GM19468 (cell line): Measurements from ENCODE around the gene C1orf159.
"Not testable (repeated sequence)": the region's sequence is repeated elsewhere in the genome, so short reads cannot be mapped to it uniquely, and the experiment has no call there.

Experiments
- ATAC-seq: cut with Tn5 transposase; IDR thresholded peaks from one replicate; pipeline ENCODE4 v1.9.1; 2021; ENCODE audit warnings: mild to moderate bottlenecking, moderate library complexity, moderate number of reproducible peaks; ENCODE audit not compliant: unreplicated experiment; ENCODE audit errors: extremely low read depth

C1orf159 gene

GRCh38 chr1:1115786-1116700 is at the start of gene C1orf159:
Gene C1orf159, minus strand, starts transcription at chr1:1116089. Its CDS starts 24,546 bp downstream, at chr1:1091543.
- peak; percentile 80 for ATAC-seq

GRCh38 chr1:1165485-1165884 is 49.6 kb upstream of the C1orf159 start:
- ATAC-seq: no peak

GRCh38 chr1:1164701-1165451 is 49.0 kb upstream of the C1orf159 start:
- no peak for ATAC-seq

GRCh38 chr1:1164361-1164700 is 48.4 kb upstream of the C1orf159 start:
- ATAC-seq: no peak

DNA sequence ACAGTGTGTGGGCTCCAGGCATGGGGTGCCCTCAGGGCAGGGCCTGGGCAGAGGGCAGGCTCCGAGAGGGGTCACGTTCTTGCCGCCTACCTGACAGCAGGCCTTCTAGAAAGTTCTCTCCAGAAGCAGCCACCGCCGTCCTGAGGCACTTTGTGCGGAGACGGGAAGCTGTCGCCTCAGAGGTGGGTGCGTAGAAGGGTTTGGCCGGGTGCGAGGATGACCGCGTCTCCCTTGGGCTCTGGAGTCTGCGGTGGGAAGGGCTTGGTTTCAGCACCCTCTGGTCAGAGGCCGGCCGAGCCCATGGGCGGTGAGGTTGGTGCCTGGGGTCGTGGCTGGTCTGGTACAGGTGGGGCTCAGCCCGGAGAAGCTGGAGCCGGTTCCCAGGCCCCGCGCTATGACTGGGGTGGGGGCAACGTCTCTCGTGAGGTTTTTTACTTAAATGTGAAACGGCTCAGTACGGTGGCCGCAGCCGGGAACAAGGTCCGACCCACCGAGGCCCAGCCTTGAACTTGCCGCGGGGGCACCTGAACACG is 47.7 kb upstream of the C1orf159 start:
- ATAC-seq: no peak

DNA sequence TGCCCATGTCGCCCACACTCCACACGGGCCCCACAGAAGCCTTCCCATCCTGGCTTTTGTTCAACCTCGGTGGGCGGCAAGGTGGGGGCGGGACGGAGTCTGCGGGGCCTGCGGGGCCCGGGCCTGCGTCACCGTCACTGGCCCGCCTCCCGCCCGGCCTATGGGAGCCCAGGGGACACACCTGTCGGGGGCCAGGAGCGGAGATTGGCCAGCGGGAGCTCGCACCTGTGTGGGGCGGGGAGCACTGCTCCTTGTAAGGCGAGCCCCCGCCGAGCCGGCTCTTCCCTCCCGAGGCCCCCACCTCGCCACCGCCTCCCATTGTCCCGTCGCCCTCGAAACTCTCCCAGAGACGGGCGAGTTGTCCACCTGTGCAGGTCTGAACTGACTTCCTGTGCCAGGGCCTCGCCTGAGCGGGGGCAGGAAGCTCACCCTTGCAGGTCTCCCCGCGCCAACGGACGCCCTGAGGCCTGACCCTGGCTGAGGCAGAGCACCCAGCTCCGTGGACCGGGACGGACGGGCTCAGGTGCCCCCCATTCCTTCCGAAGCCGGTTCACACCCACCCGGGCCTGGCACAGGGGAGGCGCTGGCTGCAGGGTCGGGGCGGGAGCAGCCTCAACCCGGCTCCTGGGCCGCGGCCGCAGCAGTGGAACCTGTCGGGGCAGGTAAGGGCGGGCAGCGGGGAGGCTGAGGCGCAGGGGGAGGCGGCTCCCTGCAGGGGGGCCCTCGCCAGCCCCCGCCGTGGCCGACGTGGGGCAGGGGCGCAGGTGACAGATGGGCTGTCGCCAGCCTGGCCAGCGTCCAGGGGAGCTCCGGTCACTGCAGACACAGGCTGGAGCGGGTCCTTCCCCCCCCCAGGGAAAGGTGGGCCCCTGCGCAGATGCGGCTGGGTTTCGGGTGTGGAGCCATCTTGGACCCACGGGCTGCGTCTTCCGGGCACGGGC is 47.0 kb upstream of the C1orf159 start:
- no peak for ATAC-seq

DNA sequence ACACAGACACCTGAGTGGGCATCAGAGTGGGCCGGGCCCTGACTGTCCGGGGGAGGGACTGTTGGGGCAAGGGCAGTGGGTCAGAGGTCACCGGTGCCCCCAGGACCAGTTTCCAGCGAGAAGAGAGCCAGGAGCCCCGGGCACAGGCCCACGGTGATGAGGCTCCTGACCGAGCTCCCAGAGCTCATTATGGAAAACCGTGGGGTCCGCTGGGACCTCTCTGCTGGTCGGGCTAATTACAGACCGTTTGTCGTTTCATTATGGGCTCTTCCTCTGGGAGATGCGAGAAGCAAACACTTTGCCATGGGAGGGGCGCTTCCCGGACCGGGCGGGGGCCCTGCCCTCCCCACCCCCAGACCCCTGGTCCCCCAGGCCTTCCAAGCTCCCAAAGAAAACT is 45.8 kb upstream of the C1orf159 start:
- ATAC-seq: no peak

- no peak for ATAC-seq
Observed at GRCh38 chr1:1161078-1161682, 45.3 kb upstream of the C1orf159 start.

GRCh38 chr1:1160281-1160930 is 44.5 kb upstream of the C1orf159 start:
- ATAC-seq: no peak

DNA sequence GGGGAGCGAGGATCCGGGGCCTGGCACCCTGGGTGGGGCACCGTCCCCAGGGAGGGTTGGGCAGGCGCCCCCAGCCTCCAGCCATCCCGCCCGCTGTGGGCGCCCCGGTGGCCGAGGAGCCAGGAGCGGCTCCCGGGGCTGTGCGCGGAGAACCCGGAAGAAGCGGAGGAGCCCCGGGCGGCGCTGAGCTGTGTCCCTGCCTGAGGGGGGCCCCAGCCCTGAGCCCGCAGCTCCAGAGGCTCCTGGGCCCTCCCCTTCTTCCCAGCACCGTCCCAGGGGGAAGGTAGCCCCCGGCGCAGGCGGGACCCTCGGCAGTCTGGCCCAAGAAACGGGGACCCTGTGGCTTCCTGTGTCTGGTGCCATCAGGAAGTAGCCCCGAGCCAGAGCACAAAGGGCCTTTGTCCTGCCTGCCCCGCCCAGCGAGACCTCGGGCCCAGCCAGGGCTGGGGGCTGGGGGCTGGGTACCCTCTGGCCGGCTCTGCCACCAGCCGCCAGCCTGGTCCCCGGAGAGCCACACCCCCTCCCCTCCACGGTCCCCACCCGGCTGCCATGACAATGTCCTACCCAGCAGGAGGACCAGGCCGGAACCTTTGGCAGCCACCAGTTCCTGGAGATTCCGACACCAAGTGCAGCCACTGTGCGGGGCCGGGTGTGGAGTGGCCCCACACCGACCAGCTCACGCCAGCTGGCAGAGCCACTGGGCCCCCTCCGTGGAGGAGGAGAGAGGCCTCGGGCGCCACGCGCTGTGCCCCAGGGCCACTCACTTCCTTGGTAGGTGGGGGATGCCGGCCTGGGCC is 42.2 kb upstream of the C1orf159 start:
- ATAC-seq: no peak

GRCh38 chr1:1157426-1157913 is 41.6 kb upstream of the C1orf159 start:
- no peak for ATAC-seq

DNA sequence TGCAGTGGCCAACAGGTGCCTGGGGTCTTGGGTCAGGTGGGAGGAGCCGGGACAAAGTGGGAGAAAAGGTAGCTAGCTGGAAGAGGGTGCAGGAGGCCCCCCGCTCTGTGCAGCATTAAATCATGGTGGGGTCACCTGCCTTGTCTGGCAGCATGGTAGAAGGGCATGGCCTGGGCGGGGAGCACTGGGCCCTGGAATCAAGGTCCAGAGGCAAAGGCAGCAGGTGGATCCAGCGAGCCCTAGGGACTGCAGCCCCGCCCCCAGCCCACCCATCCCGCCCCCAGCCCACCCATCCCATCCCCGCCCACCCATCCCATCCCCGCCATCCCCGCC is 41.1 kb upstream of the C1orf159 start:
- ATAC-seq: no peak

DNA sequence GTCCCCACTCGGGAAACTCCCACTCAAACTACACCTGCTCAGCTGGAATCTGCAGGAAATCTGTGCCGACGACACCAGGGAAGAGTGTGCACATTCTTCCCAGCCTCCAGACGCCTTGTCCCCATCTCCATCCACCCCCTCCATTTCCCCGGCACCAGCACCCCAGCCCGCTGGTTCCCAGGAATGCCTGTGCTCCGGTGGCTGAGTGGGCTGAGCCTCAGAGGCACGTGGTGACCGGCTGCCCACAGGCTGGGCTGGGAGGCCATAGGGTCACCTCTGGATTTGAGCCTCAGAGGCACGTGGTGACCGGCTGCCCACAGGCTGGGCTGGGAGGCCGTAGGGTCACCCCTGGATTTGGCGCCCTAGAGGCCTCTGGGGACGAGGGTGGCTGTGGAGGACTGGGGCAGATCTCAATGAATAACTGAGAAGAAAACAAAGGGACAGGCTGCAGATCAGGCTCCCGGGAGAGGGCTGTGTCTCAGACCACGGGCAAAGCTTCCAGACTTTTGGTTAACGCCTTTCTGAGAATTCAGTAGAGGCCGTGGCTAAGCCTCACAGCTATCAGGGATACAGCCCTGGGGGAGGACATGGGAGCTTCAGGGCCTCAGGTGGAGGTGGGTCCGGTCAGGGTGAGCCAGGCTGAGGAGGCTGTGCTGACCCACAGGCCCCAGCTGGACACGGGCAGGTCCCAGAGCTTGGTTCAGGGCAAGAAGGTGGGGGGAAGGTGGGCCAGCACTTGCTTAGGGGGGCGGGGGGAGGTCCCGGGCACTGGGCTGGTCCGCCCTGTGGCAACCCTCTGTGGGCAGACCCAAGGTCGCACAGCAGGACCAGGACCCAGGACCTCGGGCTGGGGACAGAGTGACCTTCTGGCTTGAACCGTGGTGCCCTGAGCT is 40.5 kb upstream of the C1orf159 start:
- no peak for ATAC-seq

GRCh38 chr1:1155258-1155657 is 39.4 kb upstream of the C1orf159 start:
- ATAC-seq: no peak

DNA sequence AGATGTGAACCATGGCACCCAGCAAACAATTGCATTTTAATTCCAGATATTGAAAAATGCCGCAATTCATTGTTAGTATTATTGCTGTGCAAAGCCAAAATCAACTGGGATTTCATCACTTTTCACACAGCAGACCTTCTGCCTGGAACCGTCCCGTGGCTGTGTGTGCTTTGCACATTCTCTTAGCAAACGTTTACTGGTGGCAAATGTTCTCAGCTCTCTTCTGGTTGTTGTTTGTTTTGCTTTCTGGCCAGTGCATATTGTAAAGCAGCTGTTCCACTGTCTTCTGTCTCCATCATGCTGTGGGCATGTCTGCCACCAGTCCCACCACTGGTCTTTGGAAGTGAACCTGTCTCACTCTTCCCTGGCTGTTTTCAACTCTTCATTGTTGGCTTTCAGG is 38.0 kb upstream of the C1orf159 start:
- no peak for ATAC-seq

DNA sequence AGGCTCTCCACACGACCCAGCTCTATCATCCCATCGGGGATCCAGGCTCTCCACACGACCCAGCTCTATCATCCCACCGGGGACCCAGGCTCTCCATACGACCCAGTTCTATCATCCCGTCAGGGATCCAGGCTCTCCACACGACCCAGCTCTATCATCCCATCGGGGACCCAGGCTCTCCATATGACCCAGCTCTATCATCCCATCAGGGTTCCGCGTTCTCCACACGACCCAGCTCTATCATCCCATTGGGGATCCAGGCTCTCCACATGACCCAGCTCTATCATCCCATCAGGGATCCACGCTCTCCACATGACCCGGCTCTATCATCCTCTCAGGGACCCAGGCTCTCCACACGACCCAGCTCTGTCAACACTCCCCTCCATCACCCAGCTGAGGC is 37.3 kb upstream of the C1orf159 start:
- ATAC-seq: not testable (repeated sequence)

DNA sequence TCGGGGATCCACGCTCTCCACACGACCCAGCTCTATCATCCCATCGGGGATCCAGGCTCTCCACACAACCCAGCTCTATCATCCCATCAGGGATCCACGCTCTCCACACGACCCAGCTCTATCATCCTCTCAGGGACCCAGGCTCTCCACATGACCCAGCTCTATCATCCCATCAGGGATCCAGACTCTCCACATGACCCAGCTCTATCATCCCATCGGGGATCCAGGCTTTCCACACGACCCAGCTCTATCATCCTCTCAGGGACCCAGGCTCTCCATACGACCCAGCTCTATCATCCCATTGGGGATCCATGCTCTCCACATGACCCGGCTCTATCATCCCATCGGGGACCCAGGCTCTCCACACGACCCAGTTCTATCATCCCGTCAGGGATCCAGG is 36.5 kb upstream of the C1orf159 start:
- not testable (repeated sequence) for ATAC-seq
